K562 (cell line): ENCODE results near the gene AGPAT4. TPM values are rescaled to one million over a fixed set of nuclear protein-coding genes. Genes with fewer than 3 reads are reported as not detected.

Experiments used
- ATF1 ChIP-seq, 2 experiments: fragments of 450-650 bp in 1 of 2; IDR thresholded peaks; 2 replicates each; pipeline ENCODE4 v1.6.1; 2016; ENCODE audit warnings: missing compliant biosample characterization in 1 of 2, missing genetic modification characterization in 1 of 2
- L3MBTL2 ChIP-seq: fragments of 450-650 bp; IDR thresholded peaks from 2 replicates; pipeline ENCODE4 v1.6.1; 2016; ENCODE audit warnings: mild to moderate bottlenecking, moderate library complexity
- polyA plus RNA-seq, 8 experiments: library from polyadenylated mRNA; depleted of rRNA in 4 of 8; stranded (reverse) in 5 of 8; unstranded in 3 of 8; fragments of >200 nt; fragmentation: Nextera tagmentation in 2 of 8; fragmentation: Illumina TruSeq in 1 of 8; extraction: Ambion mirVana in 2 of 8; extraction: Trizol in 1 of 8; gene quantifications; 2 replicates each; pipeline versions ENCODE4 v1.2.1 to v1.2.3, GENCODE V29; 2011 to 2014; ENCODE audit warnings: inconsistent platforms in 1 of 8, missing spikeins in 1 of 8
- total RNA-seq, 7 experiments: library from RNA; depleted of rRNA in 6 of 7; stranded (reverse); fragments of >200 nt in 6 of 7; fragmentation: Illumina TruSeq in 2 of 7; extraction: Trizol in 2 of 7; gene quantifications; 2 replicates each; pipeline versions ENCODE4 v1.2.1 to v1.2.3, GENCODE V29; 2011 to 2021; ENCODE audit warnings: low replicate concordance in 1 of 7
- TF ChIP-seq, protein P1 (sequence below): fragments of 250-450 bp; sonication (Bioruptor Pico); IDR thresholded peaks from 2 replicates; pipeline ENCODE4 v1.4.0; 2020; ENCODE audit warnings: mild to moderate bottlenecking, moderate library complexity
- TF ChIP-seq, protein P2 (sequence below): fragments of 450-650 bp; IDR thresholded peaks from 2 replicates; pipeline ENCODE4 v1.6.1; 2017; ENCODE audit warnings: antibody characterized with exemption, mild to moderate bottlenecking
- TF ChIP-seq, protein P3 (sequence below), 2 experiments: fragments of 450-650 bp; IDR thresholded peaks; 2 replicates each; pipeline ENCODE4 v1.6.1; 2016

Gene AGPAT4
- total and polyA plus RNA-seq, 9 of the 15 experiments (the other 6 are each of a cell fraction or from before 2014, with no cell fraction given), result 2.2 to 15.0 (median 5.7) TPM

- TF ChIP-seq, protein P1, sequence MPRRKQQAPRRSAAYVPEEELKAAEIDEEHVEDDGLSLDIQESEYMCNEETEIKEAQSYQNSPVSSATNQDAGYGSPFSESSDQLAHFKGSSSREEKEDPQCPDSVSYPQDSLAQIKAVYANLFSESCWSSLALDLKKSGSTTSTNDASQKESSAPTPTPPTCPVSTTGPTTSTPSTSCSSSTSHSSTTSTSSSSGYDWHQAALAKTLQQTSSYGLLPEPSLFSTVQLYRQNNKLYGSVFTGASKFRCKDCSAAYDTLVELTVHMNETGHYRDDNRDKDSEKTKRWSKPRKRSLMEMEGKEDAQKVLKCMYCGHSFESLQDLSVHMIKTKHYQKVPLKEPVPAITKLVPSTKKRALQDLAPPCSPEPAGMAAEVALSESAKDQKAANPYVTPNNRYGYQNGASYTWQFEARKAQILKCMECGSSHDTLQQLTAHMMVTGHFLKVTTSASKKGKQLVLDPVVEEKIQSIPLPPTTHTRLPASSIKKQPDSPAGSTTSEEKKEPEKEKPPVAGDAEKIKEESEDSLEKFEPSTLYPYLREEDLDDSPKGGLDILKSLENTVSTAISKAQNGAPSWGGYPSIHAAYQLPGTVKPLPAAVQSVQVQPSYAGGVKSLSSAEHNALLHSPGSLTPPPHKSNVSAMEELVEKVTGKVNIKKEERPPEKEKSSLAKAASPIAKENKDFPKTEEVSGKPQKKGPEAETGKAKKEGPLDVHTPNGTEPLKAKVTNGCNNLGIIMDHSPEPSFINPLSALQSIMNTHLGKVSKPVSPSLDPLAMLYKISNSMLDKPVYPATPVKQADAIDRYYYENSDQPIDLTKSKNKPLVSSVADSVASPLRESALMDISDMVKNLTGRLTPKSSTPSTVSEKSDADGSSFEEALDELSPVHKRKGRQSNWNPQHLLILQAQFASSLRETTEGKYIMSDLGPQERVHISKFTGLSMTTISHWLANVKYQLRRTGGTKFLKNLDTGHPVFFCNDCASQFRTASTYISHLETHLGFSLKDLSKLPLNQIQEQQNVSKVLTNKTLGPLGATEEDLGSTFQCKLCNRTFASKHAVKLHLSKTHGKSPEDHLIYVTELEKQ (CRISPR knock-in tag), result no peak
- TF ChIP-seq ATF1 (CRISPR knock-in tag; IDR thresholded peaks at IDR 0.05), result no peak
- no peak for TF ChIP-seq ATF1 (tag; IDR thresholded peaks at IDR 0.05)
- peak; percentile 29; the same call in 1 of the 2 replicates for TF ChIP-seq L3MBTL2
- TF ChIP-seq, protein P2, sequence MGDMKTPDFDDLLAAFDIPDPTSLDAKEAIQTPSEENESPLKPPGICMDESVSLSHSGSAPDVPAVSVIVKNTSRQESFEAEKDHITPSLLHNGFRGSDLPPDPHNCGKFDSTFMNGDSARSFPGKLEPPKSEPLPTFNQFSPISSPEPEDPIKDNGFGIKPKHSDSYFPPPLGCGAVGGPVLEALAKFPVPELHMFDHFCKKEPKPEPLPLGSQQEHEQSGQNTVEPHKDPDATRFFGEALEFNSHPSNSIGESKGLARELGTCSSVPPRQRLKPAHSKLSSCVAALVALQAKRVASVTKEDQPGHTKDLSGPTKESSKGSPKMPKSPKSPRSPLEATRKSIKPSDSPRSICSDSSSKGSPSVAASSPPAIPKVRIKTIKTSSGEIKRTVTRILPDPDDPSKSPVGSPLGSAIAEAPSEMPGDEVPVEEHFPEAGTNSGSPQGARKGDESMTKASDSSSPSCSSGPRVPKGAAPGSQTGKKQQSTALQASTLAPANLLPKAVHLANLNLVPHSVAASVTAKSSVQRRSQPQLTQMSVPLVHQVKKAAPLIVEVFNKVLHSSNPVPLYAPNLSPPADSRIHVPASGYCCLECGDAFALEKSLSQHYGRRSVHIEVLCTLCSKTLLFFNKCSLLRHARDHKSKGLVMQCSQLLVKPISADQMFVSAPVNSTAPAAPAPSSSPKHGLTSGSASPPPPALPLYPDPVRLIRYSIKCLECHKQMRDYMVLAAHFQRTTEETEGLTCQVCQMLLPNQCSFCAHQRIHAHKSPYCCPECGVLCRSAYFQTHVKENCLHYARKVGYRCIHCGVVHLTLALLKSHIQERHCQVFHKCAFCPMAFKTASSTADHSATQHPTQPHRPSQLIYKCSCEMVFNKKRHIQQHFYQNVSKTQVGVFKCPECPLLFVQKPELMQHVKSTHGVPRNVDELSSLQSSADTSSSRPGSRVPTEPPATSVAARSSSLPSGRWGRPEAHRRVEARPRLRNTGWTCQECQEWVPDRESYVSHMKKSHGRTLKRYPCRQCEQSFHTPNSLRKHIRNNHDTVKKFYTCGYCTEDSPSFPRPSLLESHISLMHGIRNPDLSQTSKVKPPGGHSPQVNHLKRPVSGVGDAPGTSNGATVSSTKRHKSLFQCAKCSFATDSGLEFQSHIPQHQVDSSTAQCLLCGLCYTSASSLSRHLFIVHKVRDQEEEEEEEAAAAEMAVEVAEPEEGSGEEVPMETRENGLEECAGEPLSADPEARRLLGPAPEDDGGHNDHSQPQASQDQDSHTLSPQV, result peak; percentile 29; the same call in 1 of the 2 replicates
- TF ChIP-seq, protein P3, sequence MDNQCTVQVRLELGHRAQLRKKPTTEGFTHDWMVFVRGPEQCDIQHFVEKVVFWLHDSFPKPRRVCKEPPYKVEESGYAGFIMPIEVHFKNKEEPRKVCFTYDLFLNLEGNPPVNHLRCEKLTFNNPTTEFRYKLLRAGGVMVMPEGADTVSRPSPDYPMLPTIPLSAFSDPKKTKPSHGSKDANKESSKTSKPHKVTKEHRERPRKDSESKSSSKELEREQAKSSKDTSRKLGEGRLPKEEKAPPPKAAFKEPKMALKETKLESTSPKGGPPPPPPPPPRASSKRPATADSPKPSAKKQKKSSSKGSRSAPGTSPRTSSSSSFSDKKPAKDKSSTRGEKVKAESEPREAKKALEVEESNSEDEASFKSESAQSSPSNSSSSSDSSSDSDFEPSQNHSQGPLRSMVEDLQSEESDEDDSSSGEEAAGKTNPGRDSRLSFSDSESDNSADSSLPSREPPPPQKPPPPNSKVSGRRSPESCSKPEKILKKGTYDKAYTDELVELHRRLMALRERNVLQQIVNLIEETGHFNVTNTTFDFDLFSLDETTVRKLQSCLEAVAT (IDR thresholded peaks at IDR 0.05), result no peak
Observed at GRCh38 chr6:161308075-161308655, 34.3 kb upstream of the AGPAT4 start (continued).
